Ascending aorta (tissue), 2 donors: Measurements from ENCODE around the gene IDE. TPM values are rescaled to one million over a fixed set of nuclear protein-coding genes. Genes with fewer than 3 reads are reported as not detected.

Experiments used
- DNase-seq, 2 donors: peaks; one replicate each; pipeline ENCODE4 v3.0.0-alpha.2; 2019; ENCODE audit warnings: low spot score in 2 of 2
- H3K27ac ChIP-seq, 2 donors: fragments of 200-600 bp; sonication (generic); one replicate each; pipeline ENCODE4 v1.5.1; 2016 to 2017; ENCODE audit warnings: mild to moderate bottlenecking in 1 of 2
- H3K27me3 ChIP-seq: fragments of 200-600 bp; sonication (generic); one replicate; pipeline ENCODE4 v1.5.1; 2017
- H3K36me3 ChIP-seq, 2 donors: fragments of 200-600 bp; sonication (generic); one replicate each; pipeline ENCODE4 v1.5.1; 2016
- H3K4me1 ChIP-seq, 2 donors: fragments of 200-600 bp; sonication (generic); one replicate each; pipeline ENCODE4 v1.5.1; 2016 to 2017; ENCODE audit warnings: mild to moderate bottlenecking in 1 of 2
- H3K4me3 ChIP-seq, 2 donors: fragments of 200-600 bp; sonication (generic); one replicate each; pipeline ENCODE4 v1.5.1; 2016 to 2017; ENCODE audit warnings: mild to moderate bottlenecking in 1 of 2
- H3K9me3 ChIP-seq, 2 donors: fragments of 200-600 bp; sonication (generic); one replicate each; pipeline ENCODE4 v1.5.1; 2016
- intact Hi-C: fragments of 100-400 bp; cut with DNase I; formaldehyde crosslinking; loops from one replicate; pipeline ENCODE4 v1.15.1; 2023
- total RNA-seq: library from RNA; depleted of rRNA; stranded (reverse); fragments of >200 nt; gene quantifications from one replicate; pipeline ENCODE4 v1.1.0, GENCODE V29; 2016
- TF ChIP-seq, protein P1 (sequence below), 3 experiments: fragments of 200-600 bp in 2 of 3; fragments of 450-650 bp in 1 of 3; sonication (generic) in 2 of 3; IDR thresholded peaks; one replicate each; pipeline ENCODE4 v1.5.1; 2016 to 2019; ENCODE audit warnings: antibody characterized with exemption in 3 of 3, mild to moderate bottlenecking in 1 of 3, moderate library complexity in 1 of 3

The IDE gene
- total RNA-seq, 1 donor from 2014 or later, result 22.7 TPM

DNA sequence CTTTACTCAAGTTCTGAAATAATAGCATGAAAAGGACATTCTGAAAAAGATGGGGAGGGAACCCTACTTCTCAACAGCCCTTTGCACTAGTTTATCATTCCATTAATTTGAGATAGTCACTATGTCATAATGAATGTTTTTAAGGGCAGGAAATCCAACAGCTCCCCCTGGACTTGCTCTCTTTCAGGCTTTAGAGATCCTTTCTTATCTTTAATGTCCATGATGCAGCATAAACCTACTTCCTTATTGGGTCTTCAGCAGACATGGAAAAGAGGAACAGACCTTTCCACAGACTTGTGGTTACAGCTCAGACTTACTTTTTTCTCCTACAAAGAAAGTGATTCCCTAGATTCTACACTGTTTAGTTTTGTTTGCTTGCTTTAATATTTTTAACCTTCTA lies 87.3 kb downstream of the IDE start:
- Histone ChIP-seq H3K27ac (no peak overlapping the region), H3K9me3 (no peaks in the 10 kb centered on the region), H3K36me3 (peaks cover 30 to 61% of the 10 kb centered on the region in 2 donors), H3K4me3 (no peak overlapping the region), H3K4me1 (no peaks in the 10 kb centered on the region), H3K27me3 (no peaks in the 10 kb centered on the region)
- TF ChIP-seq, protein P1, sequence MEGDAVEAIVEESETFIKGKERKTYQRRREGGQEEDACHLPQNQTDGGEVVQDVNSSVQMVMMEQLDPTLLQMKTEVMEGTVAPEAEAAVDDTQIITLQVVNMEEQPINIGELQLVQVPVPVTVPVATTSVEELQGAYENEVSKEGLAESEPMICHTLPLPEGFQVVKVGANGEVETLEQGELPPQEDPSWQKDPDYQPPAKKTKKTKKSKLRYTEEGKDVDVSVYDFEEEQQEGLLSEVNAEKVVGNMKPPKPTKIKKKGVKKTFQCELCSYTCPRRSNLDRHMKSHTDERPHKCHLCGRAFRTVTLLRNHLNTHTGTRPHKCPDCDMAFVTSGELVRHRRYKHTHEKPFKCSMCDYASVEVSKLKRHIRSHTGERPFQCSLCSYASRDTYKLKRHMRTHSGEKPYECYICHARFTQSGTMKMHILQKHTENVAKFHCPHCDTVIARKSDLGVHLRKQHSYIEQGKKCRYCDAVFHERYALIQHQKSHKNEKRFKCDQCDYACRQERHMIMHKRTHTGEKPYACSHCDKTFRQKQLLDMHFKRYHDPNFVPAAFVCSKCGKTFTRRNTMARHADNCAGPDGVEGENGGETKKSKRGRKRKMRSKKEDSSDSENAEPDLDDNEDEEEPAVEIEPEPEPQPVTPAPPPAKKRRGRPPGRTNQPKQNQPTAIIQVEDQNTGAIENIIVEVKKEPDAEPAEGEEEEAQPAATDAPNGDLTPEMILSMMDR (IDR thresholded peaks at IDR 0.05), result no peak
- DNase-seq, result no peak
- intact Hi-C loops, result no loop called here

DNA sequence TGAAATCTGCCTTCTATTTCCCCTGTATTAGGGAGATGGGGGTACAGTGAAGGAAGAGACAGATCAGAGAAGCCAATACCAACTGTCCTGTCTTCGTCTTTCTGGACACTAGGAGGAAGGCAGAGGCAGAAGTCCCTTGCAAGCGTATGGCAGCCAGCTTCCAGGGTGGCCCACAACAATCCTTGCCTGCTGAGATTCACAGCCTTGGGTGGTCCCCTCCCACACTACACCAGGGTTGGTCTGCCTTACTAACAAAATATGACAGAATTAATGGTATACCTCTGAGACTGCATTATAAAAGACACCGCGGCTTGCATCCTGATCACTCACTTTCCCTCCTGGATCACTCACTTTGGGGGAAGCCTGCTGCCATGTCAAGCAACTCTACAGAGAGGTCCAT lies 90.4 kb downstream of the IDE start:
- Histone ChIP-seq H3K27ac (no peak overlapping the region), H3K36me3 (peaks cover 34 to 61% of the 10 kb centered on the region in 2 donors)
- intact Hi-C loops, result no loop called here

DNA sequence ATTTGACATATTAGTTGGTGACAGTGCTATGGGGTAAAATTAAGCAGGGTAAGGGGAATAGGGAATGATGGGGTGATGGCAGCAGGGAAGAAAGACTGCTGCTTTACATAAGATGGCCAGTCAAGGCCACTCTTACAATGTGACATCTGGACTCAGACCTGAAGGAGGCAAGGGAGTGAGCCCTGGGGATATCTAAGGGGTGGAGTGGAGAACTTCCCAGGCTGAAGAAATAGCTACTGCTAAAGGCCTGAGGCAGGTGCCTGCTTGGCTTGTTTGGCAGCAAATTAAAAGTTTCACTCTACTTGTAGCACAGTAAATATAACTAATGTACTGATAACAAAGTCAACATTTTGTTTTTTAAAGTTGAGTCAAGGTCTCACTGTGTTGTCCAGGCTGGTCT lies 93.5 kb downstream of the IDE start:
- Histone ChIP-seq H3K27ac (no peak overlapping the region), H3K27me3 (no peaks in the 10 kb centered on the region), H3K4me3 (no peak overlapping the region), H3K36me3 (peaks cover 36 to 57% of the 10 kb centered on the region in 2 donors), H3K4me1 (no peaks in the 10 kb centered on the region), H3K9me3 (no peaks in the 10 kb centered on the region)
- TF ChIP-seq, protein P1 (IDR thresholded peaks at IDR 0.05), result no peak
- intact Hi-C loops, result no loop called here
- no peak for DNase-seq

More for the DNA sequence above, 90.4 kb downstream of the IDE start:
- Histone ChIP-seq H3K9me3 (no peaks in the 10 kb centered on the region), H3K4me1 (no peaks in the 10 kb centered on the region), H3K4me3 (no peak overlapping the region), H3K27me3 (no peaks in the 10 kb centered on the region)
- TF ChIP-seq, protein P1 (IDR thresholded peaks at IDR 0.05), result no peak
- no peak for DNase-seq

DNA sequence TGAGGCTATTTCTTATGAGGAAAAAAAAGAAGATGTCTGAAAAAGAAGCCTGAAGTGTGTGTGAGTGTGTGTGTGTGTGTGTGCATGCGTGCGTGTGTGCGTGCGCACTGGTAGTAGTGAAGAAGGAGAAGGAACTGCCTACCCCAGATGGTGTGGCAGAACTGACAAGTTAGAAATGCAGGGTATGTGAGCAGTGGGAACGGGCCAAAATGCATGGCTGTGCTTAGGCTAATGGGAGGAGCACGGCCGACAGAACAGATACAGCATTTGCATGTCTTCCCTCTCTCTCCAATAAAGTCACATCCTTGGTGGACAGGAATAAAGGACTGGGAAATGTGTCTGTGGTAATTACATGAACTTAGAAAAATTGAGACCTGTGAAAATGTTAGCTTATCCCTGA lies 94.3 kb downstream of the IDE start:
- intact Hi-C loops, result no loop called here

DNA sequence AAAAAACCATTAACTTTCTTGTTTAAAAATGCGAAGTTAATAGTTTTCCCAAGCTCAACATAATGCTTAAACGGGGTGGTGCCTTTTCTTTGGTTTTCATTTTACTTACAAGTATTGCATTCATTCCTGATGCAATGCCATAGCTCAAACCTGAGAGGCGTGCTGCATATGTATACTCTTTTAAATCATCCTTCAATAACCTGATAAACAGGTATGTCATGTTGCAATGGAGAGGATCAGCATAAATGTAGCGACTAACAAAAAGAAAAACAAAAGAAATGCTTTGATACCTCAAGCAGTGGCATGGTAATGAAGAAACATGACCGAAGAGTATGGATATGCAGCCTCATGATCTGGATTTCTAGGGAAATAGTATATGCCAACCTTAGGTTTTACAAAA lies 95.4 kb downstream of the IDE start:
- peaks cover 28 to 64% of the 10 kb centered on the region in 2 donors for H3K36me3 ChIP-seq
- intact Hi-C loops, result no loop called here
- H3K4me1 ChIP-seq, result no peaks in the 10 kb centered on the region
- DNase-seq, result no peak
- H3K4me3 ChIP-seq, result no peak overlapping the region
- no peaks in the 10 kb centered on the region for H3K9me3 ChIP-seq
- TF ChIP-seq, protein P1 (IDR thresholded peaks at IDR 0.05), result no peak
- no peak overlapping the region for H3K27ac ChIP-seq
- no peaks in the 10 kb centered on the region for H3K27me3 ChIP-seq

More for the DNA sequence above, 94.3 kb downstream of the IDE start:
- peaks cover 30 to 63% of the 10 kb centered on the region in 2 donors for H3K36me3 ChIP-seq
- H3K4me3 ChIP-seq, result no peak overlapping the region
- no peaks in the 10 kb centered on the region for H3K9me3 ChIP-seq
- H3K4me1 ChIP-seq, result no peaks in the 10 kb centered on the region
- H3K27ac ChIP-seq, result no peak overlapping the region
- no peak for DNase-seq
- no peaks in the 10 kb centered on the region for H3K27me3 ChIP-seq
- TF ChIP-seq, protein P1 (IDR thresholded peaks at IDR 0.05), result no peak

DNA sequence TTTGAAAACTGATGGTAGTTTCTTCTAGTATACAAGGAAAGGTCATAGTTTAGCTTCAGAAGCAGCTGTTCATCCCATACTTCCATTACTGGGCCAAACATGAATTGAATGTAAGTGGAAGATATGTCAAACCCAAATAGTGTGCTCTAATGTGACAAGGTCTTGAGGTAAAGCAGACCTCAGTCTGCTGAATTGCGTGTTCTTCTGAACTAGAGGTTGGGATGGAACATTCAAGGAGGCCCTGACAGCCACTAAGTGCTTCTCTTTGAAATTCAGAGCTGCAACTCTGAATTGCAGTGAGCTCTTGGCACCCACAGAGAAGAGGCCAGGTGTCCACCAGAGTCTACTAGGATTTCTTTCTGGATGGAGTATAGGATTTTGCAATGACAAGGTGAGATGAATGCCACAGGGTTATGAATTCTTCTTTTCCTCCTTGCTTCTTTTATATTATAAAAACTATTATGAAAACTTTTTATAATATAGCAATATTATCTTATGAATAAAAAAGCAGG lies 98.5 kb downstream of the IDE start:
- no peaks in the 10 kb centered on the region for H3K4me1 ChIP-seq
- H3K27ac ChIP-seq, result no peak overlapping the region
- DNase-seq, result no peak
- TF ChIP-seq, protein P1 (IDR thresholded peaks at IDR 0.05), result no peak
- no peaks in the 10 kb centered on the region for H3K9me3 ChIP-seq
- intact Hi-C loops, result no loop called here
- no peaks in the 10 kb centered on the region for H3K27me3 ChIP-seq
- no peak overlapping the region for H3K4me3 ChIP-seq
- peaks cover 31 to 65% of the 10 kb centered on the region in 2 donors for H3K36me3 ChIP-seq
